NOMO-1 treated with dmso at 0.1 percent for 144 hours (cell line): ENCODE measurements around the gene CFAP92.

Experiments
- DNase-seq: peaks from one replicate; lab custom pipeline; 2025; ENCODE audit not compliant: unreplicated experiment; lab: John Stamatoyannopoulos, UW

Gene CFAP92

DNA sequence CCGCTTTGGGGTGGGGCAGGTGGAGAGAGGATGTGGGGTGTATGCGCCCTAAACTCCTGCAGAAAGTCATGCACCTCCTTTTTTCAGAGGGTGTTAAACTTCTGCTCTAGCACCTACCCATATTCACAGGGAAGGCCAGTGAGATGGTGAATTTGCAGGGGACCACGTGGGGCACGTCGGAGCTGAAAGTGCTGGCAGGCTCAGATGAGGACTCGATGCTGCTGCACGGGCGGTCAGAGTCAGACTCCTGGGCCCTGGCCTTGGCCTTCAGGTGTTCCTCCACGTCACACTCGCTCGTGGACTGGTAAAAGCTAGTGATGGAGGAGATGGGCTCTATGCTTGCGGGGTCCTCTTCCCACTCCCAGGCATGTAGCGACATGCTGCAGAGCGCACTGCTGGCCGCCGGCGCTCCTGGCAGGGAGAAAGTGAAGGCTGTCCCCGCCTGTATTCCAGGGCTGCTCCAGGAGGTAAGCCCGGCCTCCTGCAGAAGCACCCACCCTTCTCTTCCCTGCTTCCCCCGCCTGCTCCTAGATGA, 883 bp downstream of the CFAP92 start:
- DNase-seq, result no peak

DNA sequence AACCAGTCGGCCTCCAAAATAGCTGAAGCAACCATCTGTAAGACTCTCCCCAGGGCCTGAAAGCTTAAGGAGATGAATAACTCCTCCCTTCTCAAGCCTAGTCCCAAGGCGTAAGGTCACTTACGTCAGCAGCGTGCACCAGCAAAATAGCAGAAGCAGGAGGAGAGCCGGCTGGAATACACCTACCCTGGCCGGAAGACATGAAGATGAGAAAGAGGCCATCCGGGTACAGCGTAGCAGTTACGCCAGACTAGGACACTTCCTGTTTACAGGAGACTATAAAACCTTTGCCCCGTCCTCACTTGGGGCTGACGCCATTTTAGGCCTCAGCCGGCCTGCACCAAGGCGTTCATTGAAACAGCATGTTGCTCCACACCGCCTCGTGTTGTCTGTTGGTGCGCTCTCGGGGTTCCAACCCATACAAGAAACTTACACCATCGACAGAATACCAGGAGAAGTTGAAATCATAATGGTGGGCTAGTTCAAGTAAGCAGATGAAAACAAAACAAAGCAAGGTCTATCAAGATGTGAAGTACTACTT, 2.5 kb downstream of the CFAP92 start:
- peak; percentile 95 for DNase-seq

DNA sequence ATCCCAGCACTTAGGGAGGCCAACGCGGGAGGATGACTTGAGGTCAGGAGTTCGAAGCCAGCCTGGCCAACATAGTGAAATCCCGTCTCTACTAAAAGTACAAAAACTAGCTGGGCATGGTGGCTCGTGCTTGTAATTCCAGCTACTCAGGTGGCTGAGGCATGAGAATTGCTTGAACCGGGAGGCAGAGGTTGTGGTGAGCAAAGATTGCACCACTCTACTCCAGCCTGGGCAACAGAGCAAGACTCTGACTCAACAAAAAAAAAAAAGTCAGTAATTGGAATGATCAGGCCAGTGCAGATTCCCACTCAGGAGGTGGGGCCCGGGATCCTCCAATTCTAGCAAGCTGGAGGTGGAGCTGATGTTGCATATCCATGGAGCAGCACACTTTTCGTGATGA, 5.6 kb downstream of the CFAP92 start:
- no peak for DNase-seq

DNA sequence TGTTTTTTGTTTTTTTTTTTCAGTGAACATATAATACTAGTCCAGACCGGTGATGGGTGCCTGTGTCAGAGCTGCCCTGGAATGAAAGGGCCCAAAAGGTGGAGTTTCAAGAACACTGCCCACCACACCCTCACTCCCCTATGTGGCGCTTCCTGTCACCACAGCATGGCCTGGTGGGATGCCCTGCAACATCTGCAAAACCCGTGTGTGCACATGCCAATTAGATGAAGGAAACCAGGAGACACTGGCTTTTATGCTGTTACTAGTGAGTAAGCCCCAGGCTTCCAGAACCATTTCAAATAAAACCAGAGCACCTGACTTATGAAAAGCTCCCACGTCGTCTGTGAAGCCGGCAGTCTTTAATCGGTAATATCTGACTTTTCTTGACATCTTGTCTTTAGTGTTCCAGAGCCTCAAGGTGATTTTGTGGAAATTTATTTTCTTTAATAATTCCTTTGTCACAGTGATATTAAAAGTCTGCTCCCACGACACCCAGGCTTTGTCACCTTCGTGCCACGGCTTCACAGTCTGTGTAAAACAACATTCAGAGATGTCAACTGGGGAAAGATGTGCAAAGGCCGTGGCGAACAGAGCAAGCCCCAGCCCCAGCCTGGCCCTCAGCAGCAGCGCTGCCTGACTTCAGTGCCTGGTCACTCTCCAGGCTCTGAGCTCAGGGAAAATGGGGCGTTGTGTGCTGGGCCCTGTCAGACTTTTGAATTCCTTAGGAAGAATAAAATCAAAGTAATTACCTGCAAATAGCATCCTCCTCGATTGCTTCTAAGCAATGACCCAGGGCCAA, 6.4 kb downstream of the CFAP92 start:
- DNase-seq, result no peak

DNA sequence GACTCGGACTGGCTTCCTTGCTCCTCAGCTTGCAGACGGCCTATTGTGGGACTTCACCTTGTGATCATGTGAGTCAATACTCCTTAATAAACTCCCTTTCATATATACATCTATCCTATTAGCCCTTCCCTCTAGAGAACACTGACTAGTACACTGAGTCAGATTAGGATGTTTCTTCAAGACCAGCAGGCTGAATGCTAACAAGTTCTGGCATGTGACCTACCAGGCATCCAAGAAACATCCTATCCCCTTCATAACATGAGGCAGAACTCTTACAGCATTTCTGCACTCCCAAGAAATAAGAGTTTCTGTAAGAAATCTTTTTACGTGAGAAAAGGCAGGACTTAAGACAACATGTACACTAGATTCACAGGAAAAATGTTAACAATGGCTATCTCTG, 9.3 kb downstream of the CFAP92 start:
- no peak for DNase-seq

DNA sequence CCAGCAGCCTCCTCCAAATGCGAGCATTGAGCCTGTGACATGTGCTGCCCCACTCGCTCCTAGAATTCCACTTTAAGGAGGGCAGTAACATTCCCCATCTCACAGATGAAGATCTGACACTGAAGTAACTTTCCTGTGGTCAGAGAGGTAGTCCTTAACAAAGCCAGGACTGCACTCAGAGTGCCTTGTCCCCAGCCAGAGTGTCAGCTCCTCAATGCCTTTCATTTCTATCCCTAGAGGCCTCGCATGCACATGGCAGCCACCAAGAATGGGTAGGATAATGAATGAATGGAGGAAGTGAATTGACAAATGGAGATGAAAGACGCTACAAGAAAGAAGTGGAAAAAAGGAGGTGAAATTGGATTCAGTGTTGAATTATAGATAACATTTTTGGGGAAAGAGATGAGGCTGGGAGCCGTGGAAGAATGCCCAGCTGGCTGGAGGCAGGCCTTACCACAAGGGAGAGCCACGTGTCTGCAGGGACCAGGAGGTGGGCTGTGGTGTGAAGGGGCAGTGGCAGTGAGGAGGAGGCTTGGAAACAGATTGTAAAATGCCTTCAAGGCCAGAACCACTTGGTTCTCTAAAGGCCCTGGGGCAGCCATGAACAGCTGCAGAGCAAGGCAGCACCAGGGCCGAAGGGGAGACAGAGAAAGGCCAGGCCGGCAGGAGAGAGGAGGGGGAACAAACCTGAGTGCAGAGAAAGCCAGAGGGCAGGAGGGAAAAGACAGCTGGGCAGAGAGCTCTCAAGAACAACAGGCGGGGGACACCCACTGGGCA, 10.4 kb downstream of the CFAP92 start:
- no peak for DNase-seq

DNA sequence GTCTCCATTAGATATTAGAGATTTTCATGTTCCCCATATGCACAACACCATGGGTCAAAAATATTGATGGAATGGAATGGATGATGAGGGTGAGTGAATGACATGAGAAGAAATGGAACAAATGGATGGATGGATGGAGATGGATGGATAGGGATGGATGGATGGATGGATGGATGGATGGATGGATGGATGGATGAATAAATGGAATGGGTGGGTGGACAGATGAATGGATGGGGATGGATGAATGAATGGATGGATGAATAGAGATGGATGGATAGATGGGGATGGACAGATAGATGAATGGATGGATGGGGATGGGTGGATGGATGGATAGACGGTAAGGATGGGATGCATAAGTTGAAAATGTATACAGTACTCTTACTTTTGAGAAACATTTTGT, 18.6 kb downstream of the CFAP92 start:
- DNase-seq, result no peak

DNA sequence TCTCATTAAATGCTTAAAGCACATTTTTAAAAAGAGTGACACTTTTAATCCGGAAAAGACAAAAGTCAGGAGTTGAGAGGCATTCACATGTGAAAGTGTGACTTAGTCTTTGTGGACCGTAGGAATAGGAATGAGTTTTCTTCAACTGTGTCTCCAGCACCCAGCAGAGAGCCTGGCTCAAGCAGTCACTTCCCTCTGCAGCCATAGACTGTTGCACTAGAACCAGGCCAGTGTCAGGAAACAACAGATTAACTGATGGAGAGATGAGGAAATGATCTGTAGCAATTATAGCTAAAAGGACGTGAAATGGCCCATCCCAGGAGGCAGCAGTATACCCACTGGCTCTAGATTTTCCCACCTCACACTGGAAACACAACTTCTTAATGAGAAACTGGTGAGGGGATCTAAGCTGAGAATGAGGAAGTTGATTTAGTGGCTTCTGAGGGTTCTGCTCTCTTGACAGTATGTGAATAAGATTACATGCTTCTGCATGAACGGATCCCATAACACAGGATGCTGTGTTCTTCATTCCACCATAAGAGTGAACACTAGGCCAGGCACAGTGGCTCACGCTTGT, 19.8 kb downstream of the CFAP92 start:
- peak; percentile 85 for DNase-seq

DNA sequence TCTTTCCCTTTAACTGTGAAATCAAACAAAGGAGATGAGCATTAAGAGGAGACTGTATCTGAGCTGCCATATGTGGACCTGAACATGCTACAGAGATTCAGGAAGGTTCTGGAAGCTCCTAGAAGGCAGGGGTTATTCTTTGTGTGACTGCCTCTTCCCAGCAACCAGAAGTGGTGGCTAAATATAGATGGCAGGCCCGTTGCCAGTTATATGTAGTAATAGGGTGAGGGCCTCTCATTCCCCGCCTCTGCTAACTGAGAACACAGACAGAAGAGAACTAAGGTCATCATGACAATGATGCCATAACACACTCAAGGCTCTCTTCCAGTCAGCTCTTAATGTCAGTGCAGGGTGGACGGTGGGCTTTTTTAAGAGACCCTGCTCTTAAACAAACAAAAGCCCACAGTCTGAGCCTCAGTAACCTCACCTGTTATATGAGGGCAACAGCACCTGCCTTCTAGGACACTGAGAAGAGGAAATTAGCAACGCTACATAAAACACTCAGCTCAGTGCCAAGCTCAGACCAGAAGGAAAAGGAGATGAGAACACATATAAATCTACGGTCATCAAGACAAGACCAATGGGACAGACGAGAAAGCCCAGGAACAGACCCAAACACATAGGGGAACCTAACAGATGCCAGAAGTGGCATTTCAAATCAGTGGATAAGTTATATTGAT, 22.3 kb downstream of the CFAP92 start:
- peak; percentile 72 for DNase-seq

DNA sequence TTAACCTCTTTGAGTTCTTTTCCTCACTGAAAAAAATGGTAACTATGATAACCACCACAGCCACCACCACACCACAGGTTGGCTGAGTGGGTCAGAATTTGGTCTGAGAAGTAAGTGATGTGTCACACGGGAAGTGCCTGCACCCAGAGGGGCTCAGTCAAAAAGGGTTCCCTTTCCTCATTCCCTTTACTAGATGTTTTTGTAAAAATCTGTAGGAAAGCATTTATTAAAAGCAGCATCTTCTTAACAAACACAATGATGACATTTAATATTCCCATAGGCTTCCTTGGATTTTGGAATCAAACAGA, 23.2 kb downstream of the CFAP92 start:
- DNase-seq, result no peak

DNA sequence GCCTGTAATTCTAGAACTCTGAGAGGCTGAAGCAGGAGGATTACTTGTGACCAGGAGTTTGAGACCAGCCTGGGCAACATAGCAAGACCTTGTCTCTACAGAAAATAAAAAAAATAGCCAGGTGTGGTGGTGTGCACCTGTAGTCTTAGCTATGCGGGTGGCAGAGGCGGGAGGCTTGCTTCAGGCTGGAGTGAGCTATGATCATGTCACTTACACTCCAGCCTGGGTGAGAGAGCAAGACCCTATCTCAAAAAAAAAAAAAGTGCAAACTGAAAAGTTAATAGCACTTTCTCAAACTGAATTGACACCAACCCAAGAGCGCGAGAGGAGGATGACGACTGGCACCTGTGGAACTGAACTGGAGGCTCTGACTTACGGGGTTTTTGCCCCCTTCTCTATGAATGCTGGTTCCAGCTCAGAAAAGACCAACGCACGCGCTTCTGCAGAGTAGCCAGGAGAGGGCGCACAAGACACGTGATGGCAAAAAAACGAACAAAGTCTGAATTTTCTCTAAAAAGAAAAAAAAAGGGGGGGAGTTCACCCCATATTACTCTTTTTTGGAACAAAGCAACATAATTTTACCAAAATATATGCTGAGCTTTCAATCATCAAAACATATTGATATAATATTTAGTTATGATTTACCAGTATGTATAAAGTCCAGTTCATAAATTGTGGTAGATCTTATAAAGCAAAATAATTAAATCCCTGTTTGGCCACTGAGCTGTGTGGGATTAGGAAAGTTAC, 23.7 kb downstream of the CFAP92 start:
- peak; percentile 62 for DNase-seq

DNA sequence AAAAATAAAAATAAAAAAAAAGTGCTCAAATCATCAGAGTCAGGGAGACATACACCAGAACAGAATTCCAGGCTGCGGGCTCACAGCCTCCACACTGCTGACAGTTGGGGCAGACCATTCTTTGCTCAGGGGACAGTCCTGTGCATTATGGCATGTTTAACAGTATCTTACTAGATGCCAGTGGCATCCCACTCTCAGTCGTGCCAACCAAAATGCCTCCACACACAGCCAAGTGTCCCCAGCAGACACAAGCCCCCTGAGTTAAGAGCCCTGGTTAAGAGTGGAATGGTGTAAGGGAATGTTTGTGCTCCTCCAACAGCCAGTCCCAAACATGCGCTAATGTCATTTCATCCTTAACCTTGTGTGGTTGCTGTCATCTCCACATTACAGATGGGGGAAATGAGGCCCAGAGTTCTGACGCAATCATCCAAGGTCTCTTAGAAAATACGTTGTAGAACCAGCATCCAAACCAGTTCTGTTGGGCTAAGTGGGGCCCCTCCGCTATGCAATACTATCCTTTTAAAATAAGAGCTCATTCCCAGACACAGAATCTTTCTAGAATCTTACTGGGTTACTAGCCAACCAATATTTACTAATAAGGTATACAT, 26.0 kb downstream of the CFAP92 start:
- no peak for DNase-seq

DNA sequence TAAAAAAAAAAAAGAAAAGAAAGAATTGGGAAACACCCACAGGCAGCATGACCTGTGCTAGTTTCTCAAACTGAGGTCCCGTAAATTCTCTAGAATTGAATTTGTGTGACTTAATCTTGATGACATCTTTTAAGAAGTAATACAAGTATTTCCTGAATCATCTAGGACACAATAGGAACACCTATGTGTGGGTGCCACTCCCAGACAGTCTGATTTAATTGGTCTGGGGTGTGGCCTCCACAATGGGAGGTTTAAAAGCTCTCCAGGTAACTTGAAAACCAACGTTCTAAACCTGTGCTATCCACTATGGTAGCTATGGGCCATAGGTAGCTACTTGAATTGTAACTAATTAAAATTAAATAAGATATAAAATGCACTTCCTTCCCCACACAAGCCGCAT, 28.1 kb downstream of the CFAP92 start:
- DNase-seq, result no peak

DNA sequence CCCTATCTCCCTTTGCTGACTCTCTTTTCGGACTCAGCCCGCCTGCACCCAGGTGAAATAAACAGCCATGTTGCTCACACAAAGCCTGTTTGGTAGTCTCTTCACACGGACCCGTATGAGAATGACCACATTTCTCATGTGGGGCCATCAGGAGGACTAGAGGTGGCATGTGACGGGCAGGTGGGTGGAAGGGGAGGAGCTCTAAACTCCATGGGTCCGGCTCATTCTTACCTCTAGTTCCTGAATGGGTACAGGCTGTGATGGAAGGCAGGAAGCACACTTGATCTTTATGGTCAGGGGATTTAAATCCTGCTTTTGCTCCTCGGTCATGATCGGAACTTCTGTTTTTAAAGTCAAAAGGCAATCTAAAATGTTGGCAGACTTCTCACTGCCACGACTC, 28.6 kb downstream of the CFAP92 start:
- no peak for DNase-seq

DNA sequence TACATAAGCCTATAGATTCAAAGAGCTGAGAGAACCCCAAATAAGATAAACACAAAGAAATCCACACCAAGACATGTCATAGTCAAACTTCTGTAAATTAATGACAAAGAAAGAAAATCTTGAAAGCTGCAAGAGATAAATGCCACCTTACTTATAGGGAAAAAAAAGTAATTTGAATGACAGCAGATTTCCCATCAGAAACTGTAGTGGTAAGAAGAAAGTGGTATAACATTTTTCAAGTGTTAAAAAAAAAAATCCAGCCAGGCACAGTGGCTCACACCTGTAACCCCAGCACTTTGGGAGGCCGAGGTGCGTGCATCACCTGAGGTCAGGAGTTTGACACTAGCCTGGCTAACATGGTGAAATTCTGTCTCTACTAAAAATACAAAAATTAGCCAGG, 37.4 kb downstream of the CFAP92 start:
- DNase-seq, result no peak

DNA sequence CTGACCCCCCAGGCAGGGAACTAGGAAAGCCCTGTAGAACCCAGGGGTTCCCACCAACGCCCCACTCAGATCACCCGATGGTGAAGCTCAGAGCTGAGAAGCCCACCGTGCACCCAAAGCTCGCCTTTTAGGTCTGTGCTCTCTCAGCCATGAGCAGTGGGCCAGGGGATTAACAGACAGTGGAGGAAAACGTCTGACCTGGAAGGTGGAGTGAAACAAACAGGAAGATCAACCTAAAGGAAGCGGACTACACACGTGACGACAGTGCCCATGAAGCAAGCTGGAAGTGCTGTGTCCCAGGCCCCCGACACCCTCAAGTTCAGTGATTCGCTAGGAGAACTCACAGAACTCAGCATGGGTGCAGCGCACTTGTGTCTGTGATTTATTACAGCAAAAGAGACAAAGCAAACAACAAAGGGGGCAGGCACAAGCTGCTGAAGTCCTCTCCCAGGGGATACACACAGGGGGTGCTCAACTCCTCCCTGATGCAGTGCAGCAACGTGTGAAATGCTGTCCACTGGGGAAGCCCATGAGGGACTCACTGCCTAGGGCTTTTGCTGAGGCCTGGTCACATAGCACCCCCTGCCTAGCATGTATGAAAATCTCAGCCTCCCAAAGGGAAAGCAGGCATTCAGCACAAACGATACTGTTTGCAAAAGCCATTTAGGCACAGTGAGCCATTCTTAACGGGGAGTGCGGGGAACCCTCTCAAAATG, 43.5 kb downstream of the CFAP92 start:
- DNase-seq, result no peak

DNA sequence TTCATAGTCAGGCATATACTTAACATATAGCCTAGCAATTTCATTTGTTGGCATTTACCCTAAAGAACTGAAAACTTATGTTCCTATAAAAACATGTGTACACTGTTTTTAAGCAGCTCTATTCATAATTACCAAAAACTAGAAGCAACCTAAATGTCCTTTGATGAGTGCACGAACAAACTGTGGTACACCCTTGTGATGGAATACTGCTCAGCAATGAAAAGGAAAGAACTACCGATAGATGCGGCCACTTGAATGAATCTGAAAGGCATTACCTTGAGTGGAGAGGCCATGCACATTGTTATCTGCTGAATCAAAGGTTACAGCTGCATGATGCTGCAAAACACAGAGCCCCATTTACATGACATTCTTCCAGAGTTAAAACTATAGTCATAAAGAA, 44.7 kb downstream of the CFAP92 start:
- no peak for DNase-seq

DNA sequence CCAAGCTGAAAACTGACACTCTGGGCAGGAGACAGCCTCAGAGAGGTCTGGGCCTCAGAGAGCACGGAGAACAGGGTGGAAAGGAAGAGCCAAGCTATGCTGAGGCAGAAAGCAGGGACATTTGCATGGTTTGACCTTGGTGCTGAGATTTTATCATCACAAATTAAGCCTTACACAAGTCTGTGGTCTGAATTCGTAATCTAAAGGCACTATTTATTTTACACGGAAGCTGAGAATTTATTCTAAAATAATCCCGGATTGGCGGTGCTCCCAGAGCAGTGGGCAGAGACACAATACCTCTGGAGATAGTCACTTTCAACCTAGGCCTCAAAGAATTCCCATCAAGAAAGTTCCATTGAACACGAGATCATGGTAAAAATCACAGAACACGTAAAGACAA, 47.5 kb downstream of the CFAP92 start:
- DNase-seq, result no peak

DNA sequence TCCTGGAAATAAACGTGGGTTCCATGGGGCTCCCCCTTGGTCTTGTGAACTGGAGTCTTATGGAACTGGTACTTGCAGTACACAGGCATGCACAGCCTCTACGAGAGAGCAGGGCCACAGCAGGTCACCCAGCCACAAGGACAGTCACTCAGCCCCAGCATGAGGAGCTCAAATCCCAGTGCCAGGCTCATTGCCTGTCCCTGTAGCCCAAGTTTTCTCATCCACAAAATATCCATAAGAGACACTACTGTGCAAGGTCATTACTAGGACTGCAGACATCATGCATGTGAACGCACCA, 48.0 kb downstream of the CFAP92 start:
- DNase-seq, result no peak
